UCSD-AML1 (cell line): ENCODE results near the gene WDR38.
A peak's percentile ranks its signal among the peaks of the same experiment; 100 is the strongest.
"Not testable (repeated sequence)": the region's sequence is repeated elsewhere in the genome, so short reads cannot be mapped to it uniquely, and the experiment has no call there.

Experiments used
- DNase-seq: peaks from one replicate; lab custom pipeline; 2025; ENCODE audit not compliant: unreplicated experiment; lab: John Stamatoyannopoulos, UW

The WDR38 gene

GRCh38 chr9:124831642-124832364, 21.5 kb upstream of the WDR38 start:
- DNase-seq = no peak

- no peak for DNase-seq
These were observed 18.7 kb upstream of the WDR38 start for GRCh38 chr9:124834591-124834990.

DNA sequence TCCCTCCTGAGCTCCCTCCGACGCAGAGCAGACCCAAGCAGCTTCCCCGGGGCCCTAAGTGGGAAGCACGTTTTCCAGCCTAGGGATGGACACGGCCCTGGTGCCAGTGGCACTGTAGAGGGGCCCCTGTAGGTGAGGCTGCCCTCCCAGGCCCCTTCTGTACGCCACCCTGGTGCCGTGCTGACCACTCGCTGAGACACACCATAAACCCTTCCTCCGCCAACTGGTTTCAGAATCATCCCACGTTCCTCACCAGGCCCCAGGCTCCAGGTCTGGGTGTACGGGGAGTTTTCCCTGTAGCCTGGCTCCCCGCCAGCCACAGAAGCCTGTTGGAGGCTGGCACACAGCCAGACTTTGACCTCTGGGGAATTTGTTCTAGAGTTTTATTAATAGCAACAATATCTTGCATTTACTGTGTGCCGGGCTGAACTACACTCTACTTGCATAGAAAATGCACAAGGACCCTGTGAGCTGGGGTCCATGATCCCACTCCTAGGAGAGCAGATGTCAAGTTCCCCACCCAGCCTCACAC, 18.2 kb upstream of the WDR38 start:
- DNase-seq = peak; percentile 49

DNA sequence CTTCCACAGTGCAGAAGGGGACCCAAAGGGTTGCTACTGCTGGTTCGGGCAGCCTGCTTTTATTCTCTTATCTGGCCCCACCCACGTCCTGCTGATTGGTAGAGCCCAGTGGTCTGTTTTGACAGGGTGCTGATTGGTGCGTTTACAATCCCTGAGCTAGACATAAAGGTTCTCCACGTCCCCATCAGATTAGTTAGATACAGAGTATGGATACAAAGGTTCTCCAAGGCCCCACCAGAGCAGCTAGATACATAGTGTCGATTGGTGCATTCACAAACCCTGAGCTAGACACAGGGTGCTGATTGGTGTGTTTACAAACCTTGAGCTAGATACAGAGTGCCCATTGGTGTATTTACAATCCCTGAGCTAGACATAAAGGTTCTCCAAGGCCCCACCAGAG, 15.1 kb upstream of the WDR38 start:
- not testable (repeated sequence) for DNase-seq

- not testable (repeated sequence) for DNase-seq
These were observed 14.5 kb upstream of the WDR38 start for GRCh38 chr9:124838567-124839275.

- DNase-seq = no peak
These were observed 13.5 kb upstream of the WDR38 start for GRCh38 chr9:124839612-124840299.

GRCh38 chr9:124840300-124840833, 12.9 kb upstream of the WDR38 start:
- DNase-seq = no peak

DNA sequence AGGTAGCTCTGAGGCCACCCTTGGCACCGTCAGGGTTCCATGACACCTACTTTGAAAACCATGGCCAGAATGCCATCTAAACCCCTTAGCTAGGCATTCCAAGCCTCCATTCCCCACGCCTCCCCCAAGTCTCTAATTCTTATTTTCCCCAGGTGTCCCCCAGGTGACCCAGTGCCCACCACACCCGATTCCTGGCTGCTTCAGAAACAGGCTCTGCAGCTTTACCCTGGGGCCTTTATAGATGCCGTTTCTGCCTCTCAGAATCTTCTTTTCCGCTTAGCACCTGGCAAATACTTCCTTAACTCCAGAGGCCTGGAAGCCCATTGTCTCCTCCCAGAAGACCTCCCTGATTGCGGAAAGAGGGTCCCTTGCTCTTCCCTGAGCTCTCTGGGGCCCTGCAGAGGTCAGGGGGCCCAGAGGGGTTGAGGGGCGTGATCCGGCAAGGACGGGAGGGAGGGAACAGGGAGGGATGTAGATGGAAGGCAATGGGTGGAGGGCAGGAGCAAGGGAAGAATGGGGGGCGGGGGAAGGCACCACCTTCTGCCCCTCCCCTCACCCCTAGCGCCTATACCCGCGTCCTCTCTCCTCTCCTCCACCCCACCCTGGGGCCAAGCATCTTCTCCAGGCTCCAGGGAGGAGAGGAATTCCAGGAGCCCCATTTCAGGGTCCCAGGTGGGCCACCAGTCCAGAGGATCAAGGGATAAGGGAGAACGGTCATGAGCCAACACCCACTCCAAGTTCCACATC, 12.0 kb upstream of the WDR38 start:
- DNase-seq = no peak

DNA sequence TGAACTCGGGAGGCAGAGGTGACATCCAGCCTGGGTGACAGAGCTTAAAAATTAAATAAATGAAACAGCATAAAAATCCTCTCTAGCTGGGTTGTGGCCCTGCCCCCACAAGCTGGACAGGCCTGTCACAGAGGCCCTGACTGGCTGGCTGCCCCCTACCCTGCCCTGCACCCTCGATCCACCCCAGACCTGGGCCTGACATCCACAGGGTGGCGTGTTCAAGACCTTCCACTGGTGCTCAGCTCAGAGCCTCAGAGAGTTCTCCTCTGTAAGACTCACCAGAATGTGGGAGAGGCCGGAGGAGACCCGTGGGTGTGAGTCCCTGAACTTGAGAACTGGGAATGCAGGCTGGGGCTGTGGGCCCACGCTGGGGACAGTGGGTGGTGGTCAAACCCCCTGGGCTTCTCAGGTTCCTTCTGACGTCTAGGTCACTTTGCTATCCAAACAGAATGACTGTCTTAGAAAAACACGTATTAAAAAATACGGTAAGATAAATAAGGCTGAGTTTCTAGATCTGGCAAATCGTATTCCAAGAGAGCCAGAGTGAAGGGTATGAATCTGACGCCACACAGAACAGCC, 9.7 kb upstream of the WDR38 start:
- DNase-seq = no peak

DNA sequence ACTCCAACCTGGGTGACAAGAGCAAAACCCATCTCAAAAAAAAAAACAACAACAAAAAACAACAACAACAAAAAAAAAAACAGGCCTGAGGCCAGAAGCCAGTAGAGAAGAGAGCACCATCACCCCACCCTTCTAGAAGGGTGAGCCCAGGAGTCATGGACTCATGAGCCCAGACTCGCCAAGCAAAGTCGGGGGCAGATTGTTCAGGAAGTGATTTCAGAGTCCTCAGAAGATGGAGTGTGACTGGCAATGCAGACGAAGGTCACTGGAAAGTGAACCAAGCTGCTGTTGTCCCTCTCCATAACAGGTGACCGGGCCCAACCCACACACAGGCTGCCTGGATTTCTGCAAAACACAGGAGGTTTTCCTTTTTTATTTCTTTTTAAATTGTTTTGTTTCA, 9.0 kb upstream of the WDR38 start:
- DNase-seq = no peak

GRCh38 chr9:124846467-124846866, 6.8 kb upstream of the WDR38 start:
- DNase-seq = not testable (repeated sequence)

DNA sequence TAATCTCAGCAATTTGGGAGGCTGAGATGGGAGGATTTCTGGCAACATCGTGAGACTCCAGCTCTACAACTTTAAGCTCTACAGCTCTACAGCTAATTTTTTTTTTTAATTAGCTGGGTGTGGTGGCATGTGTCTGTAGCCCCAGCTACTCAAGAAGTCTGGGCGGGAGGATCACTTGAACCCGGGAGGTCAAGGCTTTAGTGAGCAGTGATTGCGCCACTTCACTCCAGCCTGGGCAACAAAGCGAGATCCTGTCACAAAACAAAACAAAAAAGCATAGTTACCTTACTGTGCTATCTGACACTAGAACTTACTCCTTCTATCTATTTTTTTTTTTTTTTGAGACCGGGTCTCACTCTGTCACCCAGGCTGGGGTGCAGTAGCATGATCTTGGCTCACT, 6.3 kb upstream of the WDR38 start:
- DNase-seq = no peak

- DNase-seq = no peak
These were observed 3.5 kb upstream of the WDR38 start for GRCh38 chr9:124849801-124850200.

GRCh38 chr9:124852121-124852828, 985 bp upstream of the WDR38 start:
- no peak for DNase-seq

DNA sequence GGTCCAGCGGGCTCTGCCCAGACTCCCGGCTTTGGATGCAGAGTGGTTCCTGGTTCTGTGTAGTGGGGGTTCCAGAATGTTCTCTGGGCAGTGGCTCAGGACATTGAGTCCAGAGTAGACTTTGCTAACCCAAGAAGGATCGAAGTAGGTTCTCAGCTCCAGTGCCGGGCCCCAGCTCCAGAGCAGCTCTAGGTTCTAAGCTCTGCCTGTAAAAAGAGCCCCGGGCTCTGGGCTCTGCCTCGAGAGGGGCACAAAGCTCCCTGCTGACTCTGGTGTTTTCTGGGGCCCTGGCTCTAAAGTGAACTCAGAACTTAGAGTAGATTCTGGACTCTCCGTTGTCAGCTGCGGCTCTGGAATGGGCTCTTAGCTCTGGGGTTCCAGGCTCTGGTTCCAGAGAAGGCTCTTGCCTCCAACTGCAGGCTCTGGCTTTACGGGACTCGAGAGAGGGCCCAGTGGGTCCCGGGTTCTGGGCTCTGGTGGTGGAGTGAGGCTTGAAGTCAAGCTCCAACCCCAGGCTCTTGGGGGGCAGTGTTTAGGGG, 414 bp downstream of the WDR38 start:
- no peak for DNase-seq

DNA sequence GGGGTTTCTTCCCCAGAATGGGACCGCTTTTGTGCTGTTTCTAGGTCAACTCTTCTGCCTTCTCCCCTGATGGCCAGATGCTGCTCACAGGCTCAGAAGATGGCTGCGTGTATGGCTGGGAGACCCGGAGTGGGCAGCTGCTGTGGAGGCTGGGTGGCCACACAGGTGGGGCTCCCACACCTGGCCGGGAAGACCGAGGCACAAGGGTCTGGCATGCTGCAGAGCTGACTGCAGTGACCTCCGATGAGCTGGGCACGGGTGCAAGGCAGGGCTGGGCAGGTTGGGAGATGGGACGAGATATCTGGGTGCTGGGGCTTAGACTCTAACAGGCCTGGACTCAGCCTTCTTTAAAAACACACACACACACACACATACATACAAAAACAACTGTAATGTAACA, 901 bp downstream of the WDR38 start:
- DNase-seq = no peak

DNA sequence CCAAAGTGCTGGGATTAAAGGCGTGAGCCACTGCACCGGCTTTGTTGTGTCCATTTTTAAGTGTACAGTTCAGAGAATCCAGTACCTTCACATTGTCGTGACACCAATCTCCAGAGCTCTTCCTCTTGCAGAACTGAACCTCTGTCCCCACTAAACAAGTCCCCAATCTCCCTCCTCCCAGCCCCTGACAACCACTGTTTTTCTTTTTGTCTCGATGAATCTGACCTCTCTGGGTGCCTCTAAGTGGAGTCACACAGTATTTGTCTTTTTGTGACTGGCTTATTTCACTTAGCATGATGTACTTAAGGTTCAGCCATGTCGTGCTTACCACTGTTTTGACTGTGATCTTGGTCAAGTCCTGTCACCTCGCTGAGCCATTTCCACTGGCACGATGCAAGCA, 1.6 kb downstream of the WDR38 start:
- no peak for DNase-seq

GRCh38 chr9:124855566-124855943, 2.3 kb downstream of the WDR38 start:
- no peak for DNase-seq

- peak; percentile 63 for DNase-seq
These were observed 2.9 kb downstream of the WDR38 start for GRCh38 chr9:124855944-124856765.
